HEK293 (cell line): ENCODE measurements around the gene KRTAP9-3.
"Not testable (repeated sequence)": the region's sequence is repeated elsewhere in the genome, so short reads cannot be mapped to it uniquely, and the experiment has no call there.

ENCODE experiments used
- CTCF ChIA-PET: fragments of 350-600 bp; formaldehyde crosslinking; extraction: SDS; loops from one replicate; lab custom pipeline; 2021; ENCODE audit warnings: antibody characterized with exemption; lab: Yijun Ruan, JAX
- POLR2A ChIA-PET: fragments of 300-600 bp; formaldehyde crosslinking; extraction: SDS; loops from one replicate; lab custom pipeline; 2020; ENCODE audit warnings: antibody characterized with exemption, inconsistent platforms; lab: Yijun Ruan, JAX
- H3K27ac ChIP-seq: fragments of 200-500 bp; sonication (Bioruptor generic); 2 replicates; pipeline ENCODE4 v1.5.1; 2014; ENCODE audit warnings: low read depth, low read length, control low read depth, inconsistent platforms; ENCODE audit errors: extremely low read depth
- H3K36me3 ChIP-seq, 2 experiments: fragments of 200-500 bp in 1 of 2; sonication (Bioruptor generic) in 1 of 2; 1 replicate in 1 of 2; 2 replicates in 1 of 2; pipeline ENCODE4 v1.5.1; 2014 to 2017; ENCODE audit warnings: inconsistent platforms in 2 of 2, low read length in 2 of 2; ENCODE audit not compliant: control insufficient read depth in 2 of 2, insufficient read depth in 1 of 2
- H3K4me1 ChIP-seq: fragments of 200-500 bp; sonication (Bioruptor generic); 2 replicates; pipeline ENCODE4 v1.5.1; 2014; ENCODE audit warnings: mild to moderate bottlenecking, low read length, inconsistent platforms; ENCODE audit not compliant: control insufficient read depth, insufficient read depth
- H3K4me3 ChIP-seq: 2 replicates; pipeline ENCODE4 v1.5.1; 2011; ENCODE audit warnings: low read depth, mild to moderate bottlenecking, control low read depth, low read length, moderate library complexity
- H3K9me3 ChIP-seq: fragments of 200-500 bp; sonication (Bioruptor generic); 2 replicates; pipeline ENCODE4 v1.5.1; 2014; ENCODE audit warnings: low read depth, low read length, inconsistent platforms; ENCODE audit not compliant: control insufficient read depth, insufficient read depth
- GLIS2 ChIP-seq: fragments of 450-650 bp; formaldehyde crosslinking; IDR thresholded peaks from 2 replicates; pipeline ENCODE4 v1.5.1; 2016; ENCODE audit warnings: missing biosample characterization, missing genetic modification characterization
- KLF9 ChIP-seq: fragments of 450-650 bp; formaldehyde crosslinking; IDR thresholded peaks from 2 replicates; pipeline ENCODE4 v1.5.1; 2016; ENCODE audit warnings: missing biosample characterization, missing genetic modification characterization, low read depth
- MZF1 ChIP-seq: fragments of 450-650 bp; formaldehyde crosslinking; IDR thresholded peaks from 2 replicates; pipeline ENCODE4 v1.5.1; 2017; ENCODE audit warnings: missing biosample characterization, missing genetic modification characterization, borderline replicate concordance
- SCRT1 ChIP-seq: fragments of 450-650 bp; formaldehyde crosslinking; IDR thresholded peaks from 2 replicates; pipeline ENCODE4 v1.5.1; 2016; ENCODE audit warnings: missing biosample characterization, missing genetic modification characterization, borderline replicate concordance
- SCRT2 ChIP-seq: fragments of 450-650 bp; formaldehyde crosslinking; IDR thresholded peaks from 2 replicates; pipeline ENCODE4 v1.5.1; 2016; ENCODE audit warnings: missing biosample characterization, missing genetic modification characterization
- SP2 ChIP-seq: fragments of 450-650 bp; formaldehyde crosslinking; IDR thresholded peaks from 2 replicates; pipeline ENCODE4 v1.5.1; 2016; ENCODE audit warnings: missing biosample characterization, missing genetic modification characterization
- YY2 ChIP-seq: fragments of 450-650 bp; formaldehyde crosslinking; IDR thresholded peaks from 2 replicates; pipeline ENCODE4 v1.5.1; 2016; ENCODE audit warnings: missing biosample characterization, missing genetic modification characterization
- ZFP69B ChIP-seq: fragments of 450-650 bp; formaldehyde crosslinking; IDR thresholded peaks from 2 replicates; pipeline ENCODE4 v1.5.1; 2016; ENCODE audit warnings: missing biosample characterization, missing genetic modification characterization
- ZIC2 ChIP-seq: fragments of 450-650 bp; formaldehyde crosslinking; IDR thresholded peaks from 2 replicates; pipeline ENCODE4 v1.5.1; 2016; ENCODE audit warnings: missing biosample characterization, missing genetic modification characterization
- ZNF549 ChIP-seq: fragments of 450-650 bp; IDR thresholded peaks from 2 replicates; pipeline ENCODE4 v1.5.1; 2018; ENCODE audit warnings: missing biosample characterization, missing genetic modification characterization, mild to moderate bottlenecking, inconsistent platforms, moderate library complexity
- ZNF707 ChIP-seq: fragments of 450-650 bp; formaldehyde crosslinking; IDR thresholded peaks from 2 replicates; pipeline ENCODE4 v1.5.1; 2016; ENCODE audit warnings: missing biosample characterization, missing genetic modification characterization
- TF ChIP-seq, protein P1 (sequence below): fragments of 450-650 bp; formaldehyde crosslinking; IDR thresholded peaks from 2 replicates; pipeline ENCODE4 v1.5.1; 2016; ENCODE audit warnings: missing biosample characterization, missing genetic modification characterization

The KRTAP9-3 gene, protein sequence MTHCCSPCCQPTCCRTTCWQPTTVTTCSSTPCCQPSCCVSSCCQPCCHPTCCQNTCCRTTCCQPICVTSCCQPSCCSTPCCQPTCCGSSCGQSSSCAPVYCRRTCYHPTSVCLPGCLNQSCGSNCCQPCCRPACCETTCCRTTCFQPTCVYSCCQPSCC

DNA sequence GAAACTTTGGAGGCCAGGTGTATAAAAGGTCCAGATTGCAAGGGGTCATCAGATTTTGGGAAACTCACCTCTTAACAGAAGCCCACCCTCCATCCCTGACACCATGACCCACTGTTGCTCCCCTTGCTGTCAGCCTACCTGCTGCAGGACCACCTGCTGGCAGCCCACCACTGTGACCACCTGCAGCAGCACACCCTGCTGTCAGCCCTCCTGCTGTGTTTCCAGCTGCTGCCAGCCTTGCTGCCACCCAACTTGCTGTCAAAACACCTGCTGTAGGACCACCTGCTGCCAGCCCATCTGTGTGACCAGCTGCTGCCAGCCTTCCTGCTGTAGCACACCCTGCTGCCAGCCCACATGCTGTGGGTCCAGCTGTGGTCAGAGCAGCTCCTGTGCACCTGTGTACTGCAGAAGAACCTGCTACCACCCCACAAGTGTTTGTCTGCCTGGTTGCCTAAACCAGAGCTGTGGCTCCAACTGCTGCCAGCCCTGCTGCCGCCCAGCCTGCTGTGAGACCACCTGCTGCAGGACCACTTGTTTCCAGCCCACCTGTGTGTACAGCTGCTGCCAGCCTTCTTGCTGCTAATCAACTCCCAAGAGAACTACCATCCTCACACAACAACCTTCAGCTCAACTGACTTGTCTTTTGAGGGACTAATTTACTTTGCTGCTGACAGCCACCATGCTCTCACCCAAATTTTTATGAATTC lies at the start of gene KRTAP9-3:
Gene KRTAP9-3 (plus strand): TSS at position 51 of the 707 bp plus-strand sequence. CDS start 53 bp downstream, at position 104.
- H3K4me3 ChIP-seq, H3K9me3 ChIP-seq, H3K4me1 ChIP-seq, POLR2A ChIA-PET, H3K27ac ChIP-seq, H3K36me3 ChIP-seq: not testable (repeated sequence)
- CTCF ChIA-PET = interaction anchor here (0.8 kb wide), 1 partner anchor 317 kb away, joined by 4 read pairs; no protein-coding TSS in a partner anchor
- peak; percentile 65 for TF ChIP-seq SCRT2
- peak; percentile 73 for TF ChIP-seq ZIC2 (tag by site-specific recombination)
- TF ChIP-seq SCRT1 (tag by site-specific recombination) = 0 out of 2 replicates have a peak, but pooled peaks have one; percentile 66

DNA sequence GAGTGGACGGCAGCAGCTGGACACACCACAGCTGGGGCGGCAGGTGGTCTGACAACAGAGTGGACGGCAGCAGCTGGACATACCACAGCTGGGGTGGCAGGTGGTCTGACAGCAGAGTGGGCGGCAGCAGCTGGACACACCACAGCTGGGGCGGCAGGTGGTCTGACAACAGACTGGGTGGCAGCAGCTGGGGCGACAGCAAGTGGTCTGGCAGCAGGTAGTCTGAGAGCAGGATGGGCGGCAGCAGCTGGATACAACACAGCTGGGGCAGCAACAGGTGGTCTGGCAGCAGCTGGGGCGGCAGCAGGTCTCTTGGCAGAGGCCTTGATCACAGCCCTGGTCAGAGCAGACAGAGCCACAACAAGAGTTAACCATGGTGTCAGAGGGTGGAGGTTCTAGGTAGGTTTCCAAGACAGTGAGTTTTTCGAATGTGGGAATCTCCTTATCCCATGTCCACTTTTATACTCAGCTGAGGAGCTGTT lies 47.7 kb upstream of the KRTAP9-3 start, which contains the start of gene KRTAP4-1:
Gene KRTAP4-1 (minus strand): TSS at position 432 of the 482 bp plus-strand sequence. CDS start 57 bp downstream, at position 375.
- no peaks in the 10 kb centered on the region for H3K9me3 ChIP-seq
- H3K4me1 ChIP-seq = no peaks in the 10 kb centered on the region
- H3K4me3 ChIP-seq = no peak within 1 kb of the TSS
- no peak within 1 kb of the TSS for H3K27ac ChIP-seq
- POLR2A ChIA-PET = no interaction called here
- no peaks in the 10 kb centered on the region for H3K36me3 ChIP-seq
- CTCF ChIA-PET = no interaction called here
- TF ChIP-seq SCRT2 (peak; percentile 75), ZIC2 (tag by site-specific recombination) (peak; percentile 75), GLIS2 (tag by site-specific recombination) (no peak)

DNA sequence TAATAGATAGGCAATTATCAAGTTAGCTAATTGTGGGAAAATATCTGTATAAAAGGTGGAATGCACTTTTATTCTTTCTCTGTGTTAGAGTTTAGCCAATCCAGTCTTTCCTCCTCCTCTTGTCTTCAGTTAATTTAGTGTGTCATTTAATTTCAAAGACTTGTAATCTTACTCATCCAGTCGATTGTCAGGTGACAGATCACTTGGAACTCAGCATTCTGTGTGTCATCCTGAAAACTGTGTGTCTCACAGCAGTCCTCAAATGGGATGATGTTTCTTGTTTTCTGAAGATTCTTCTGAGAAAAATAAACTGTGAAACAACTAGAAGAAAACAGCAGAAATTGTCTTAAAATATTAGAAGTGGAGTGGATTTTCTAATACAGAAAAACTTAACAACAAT lies 47.2 kb upstream of the KRTAP9-3 start:
- Histone ChIP-seq H3K9me3 (no peaks in the 10 kb centered on the region), H3K27ac (no peak overlapping the region), H3K36me3 (no peaks in the 10 kb centered on the region), H3K4me3 (no peak overlapping the region), H3K4me1 (no peaks in the 10 kb centered on the region)
- POLR2A ChIA-PET = no interaction called here
- CTCF ChIA-PET = no interaction called here
- no peak for TF ChIP-seq ZNF707 (tag by site-specific recombination)
- no peak for TF ChIP-seq ZFP69B
- no peak for TF ChIP-seq YY2
- no peak for TF ChIP-seq SP2 (tag by site-specific recombination)
- no peak for TF ChIP-seq ZNF549

DNA sequence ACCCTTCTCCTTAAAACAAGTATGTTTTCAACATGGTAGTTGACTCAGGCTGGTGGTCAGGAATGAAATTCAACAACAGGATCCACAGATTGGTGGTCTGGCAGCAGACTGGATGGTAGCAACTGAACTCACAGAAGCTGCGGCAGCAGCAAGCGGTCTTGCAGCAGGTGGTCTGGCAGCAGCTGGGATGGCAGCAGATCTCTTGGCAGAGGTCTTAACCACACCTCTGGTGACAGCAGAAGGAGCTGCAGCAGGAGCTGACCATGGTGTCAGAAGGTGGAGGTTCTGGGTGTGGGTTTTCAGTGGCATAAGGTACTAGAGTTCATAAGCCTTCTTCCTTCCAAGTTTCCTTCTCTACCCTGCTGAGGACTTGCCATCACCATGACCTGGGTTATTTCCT lies 45.4 kb upstream of the KRTAP9-3 start:
- ChIA-PET CTCF (interaction anchor here (0.6 to 0.9 kb wide), 2 partner anchors 335 to 363 kb away, joined by 3 to 4 read pairs; no protein-coding TSS in a partner anchor), POLR2A (no interaction called here)
- TF ChIP-seq KLF9 (tag by site-specific recombination) (no peak), ZIC2 (tag by site-specific recombination) (peak; percentile 43), MZF1 (tag by site-specific recombination) (no peak)
- TF ChIP-seq, protein P1, sequence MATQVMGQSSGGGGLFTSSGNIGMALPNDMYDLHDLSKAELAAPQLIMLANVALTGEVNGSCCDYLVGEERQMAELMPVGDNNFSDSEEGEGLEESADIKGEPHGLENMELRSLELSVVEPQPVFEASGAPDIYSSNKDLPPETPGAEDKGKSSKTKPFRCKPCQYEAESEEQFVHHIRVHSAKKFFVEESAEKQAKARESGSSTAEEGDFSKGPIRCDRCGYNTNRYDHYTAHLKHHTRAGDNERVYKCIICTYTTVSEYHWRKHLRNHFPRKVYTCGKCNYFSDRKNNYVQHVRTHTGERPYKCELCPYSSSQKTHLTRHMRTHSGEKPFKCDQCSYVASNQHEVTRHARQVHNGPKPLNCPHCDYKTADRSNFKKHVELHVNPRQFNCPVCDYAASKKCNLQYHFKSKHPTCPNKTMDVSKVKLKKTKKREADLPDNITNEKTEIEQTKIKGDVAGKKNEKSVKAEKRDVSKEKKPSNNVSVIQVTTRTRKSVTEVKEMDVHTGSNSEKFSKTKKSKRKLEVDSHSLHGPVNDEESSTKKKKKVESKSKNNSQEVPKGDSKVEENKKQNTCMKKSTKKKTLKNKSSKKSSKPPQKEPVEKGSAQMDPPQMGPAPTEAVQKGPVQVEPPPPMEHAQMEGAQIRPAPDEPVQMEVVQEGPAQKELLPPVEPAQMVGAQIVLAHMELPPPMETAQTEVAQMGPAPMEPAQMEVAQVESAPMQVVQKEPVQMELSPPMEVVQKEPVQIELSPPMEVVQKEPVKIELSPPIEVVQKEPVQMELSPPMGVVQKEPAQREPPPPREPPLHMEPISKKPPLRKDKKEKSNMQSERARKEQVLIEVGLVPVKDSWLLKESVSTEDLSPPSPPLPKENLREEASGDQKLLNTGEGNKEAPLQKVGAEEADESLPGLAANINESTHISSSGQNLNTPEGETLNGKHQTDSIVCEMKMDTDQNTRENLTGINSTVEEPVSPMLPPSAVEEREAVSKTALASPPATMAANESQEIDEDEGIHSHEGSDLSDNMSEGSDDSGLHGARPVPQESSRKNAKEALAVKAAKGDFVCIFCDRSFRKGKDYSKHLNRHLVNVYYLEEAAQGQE (tag by site-specific recombination) = peak; percentile 76
- Histone ChIP-seq H3K4me1 (no peaks in the 10 kb centered on the region), H3K4me3 (no peak overlapping the region), H3K36me3 (no peaks in the 10 kb centered on the region), H3K27ac (no peak overlapping the region), H3K9me3 (no peaks in the 10 kb centered on the region)
